Tibial nerve (tissue), 3 donors: ENCODE results near the gene ARHGEF28.

Source experiments
- POLR2A ChIP-seq, 2 donors: fragments of 450-650 bp; IDR thresholded peaks; one replicate each; pipeline ENCODE4 v1.6.1; 2017; ENCODE audit warnings: antibody characterized with exemption in 2 of 2, mild to moderate bottlenecking in 2 of 2, moderate library complexity in 2 of 2
- TF ChIP-seq, protein P1 (sequence below), 5 experiments: fragments of 200-600 bp in 3 of 5; fragments of 450-650 bp in 2 of 5; sonication (generic) in 3 of 5; IDR thresholded peaks; one replicate each; pipeline ENCODE4 v1.5.1; 2016 to 2019; ENCODE audit warnings: antibody characterized with exemption in 5 of 5, mild to moderate bottlenecking in 3 of 5, moderate library complexity in 2 of 5

DNA sequence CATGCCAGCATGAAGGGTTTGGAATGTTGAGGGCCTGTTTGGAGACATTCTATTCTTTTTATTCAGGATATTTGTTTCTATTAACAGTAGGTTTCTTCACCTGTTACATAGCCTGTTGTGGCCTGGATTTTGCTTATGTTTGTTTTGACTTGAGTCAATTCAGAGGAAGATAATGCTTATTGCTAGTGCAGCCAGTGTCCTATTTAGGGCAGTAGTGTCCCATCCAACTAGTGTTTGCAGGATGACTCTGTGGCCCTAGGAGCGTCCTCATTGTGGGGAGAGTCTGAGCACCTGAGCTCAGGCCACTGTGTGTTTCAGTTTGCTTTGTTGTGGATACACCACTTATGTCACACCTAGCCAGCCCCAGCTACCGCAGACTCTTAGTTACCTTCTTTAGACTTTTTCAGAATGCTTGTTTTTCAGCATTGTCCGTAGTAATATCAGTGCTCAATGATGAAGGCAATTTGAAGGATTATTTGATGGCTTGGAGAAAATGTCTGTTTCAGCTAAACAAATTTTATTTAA, 90.3 kb downstream of the ARHGEF28 start:
- TF ChIP-seq, protein P1, sequence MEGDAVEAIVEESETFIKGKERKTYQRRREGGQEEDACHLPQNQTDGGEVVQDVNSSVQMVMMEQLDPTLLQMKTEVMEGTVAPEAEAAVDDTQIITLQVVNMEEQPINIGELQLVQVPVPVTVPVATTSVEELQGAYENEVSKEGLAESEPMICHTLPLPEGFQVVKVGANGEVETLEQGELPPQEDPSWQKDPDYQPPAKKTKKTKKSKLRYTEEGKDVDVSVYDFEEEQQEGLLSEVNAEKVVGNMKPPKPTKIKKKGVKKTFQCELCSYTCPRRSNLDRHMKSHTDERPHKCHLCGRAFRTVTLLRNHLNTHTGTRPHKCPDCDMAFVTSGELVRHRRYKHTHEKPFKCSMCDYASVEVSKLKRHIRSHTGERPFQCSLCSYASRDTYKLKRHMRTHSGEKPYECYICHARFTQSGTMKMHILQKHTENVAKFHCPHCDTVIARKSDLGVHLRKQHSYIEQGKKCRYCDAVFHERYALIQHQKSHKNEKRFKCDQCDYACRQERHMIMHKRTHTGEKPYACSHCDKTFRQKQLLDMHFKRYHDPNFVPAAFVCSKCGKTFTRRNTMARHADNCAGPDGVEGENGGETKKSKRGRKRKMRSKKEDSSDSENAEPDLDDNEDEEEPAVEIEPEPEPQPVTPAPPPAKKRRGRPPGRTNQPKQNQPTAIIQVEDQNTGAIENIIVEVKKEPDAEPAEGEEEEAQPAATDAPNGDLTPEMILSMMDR (IDR thresholded peaks at IDR 0.05) = no peak
- no peak for TF ChIP-seq POLR2A (IDR thresholded peaks at IDR 0.05)
